ENCODE data around the gene HSF4.
A peak's percentile ranks its signal among the peaks of the same experiment; 100 is the strongest.

Gene HSF4

DNA sequence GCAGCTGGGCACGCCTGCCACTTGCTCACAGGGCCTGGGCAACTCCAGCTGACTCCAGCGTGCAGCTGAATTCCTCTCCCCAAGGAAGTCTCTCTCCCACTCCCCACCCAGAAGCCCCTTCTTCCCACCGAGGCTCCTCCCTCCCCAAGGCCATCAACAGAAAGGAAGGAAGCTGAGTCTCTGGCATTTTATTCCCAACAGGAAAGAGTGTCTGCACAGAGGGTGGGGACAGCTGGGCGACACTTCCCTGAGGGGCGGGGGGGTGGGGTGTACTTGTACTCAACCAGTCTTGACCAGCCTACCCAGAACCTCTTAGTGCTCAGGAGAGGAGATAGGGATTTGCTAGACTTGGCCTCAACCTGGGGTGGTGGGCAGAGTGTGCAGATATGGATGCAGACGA, 25.5 kb downstream of the HSF4 start, which contains the start of gene EXOC3L1:
Gene EXOC3L1, minus strand, starts transcription at position 96 of the 400 bp plus-strand sequence. CDS start 460 bp downstream, outside the sequence.
- Histone ChIP-seq H3K4me1 (peaks cover 13% of the 10 kb centered on the region), H3K4me3 (no peak within 1 kb of the TSS), H3K9me3 (no peaks in the 10 kb centered on the region), H3K27me3 (ENCODE audit: low read depth) (no peaks in the 10 kb centered on the region), H3K36me3 (replicated peaks) (peaks cover 26% of the 10 kb centered on the region)
- no peak for DNase-seq (ENCODE audit: low spot score in 2 of 2)
- in situ Hi-C loops (cut with MboI; ENCODE audit: low sequenced_read_pairs) = no loop called here

DNA sequence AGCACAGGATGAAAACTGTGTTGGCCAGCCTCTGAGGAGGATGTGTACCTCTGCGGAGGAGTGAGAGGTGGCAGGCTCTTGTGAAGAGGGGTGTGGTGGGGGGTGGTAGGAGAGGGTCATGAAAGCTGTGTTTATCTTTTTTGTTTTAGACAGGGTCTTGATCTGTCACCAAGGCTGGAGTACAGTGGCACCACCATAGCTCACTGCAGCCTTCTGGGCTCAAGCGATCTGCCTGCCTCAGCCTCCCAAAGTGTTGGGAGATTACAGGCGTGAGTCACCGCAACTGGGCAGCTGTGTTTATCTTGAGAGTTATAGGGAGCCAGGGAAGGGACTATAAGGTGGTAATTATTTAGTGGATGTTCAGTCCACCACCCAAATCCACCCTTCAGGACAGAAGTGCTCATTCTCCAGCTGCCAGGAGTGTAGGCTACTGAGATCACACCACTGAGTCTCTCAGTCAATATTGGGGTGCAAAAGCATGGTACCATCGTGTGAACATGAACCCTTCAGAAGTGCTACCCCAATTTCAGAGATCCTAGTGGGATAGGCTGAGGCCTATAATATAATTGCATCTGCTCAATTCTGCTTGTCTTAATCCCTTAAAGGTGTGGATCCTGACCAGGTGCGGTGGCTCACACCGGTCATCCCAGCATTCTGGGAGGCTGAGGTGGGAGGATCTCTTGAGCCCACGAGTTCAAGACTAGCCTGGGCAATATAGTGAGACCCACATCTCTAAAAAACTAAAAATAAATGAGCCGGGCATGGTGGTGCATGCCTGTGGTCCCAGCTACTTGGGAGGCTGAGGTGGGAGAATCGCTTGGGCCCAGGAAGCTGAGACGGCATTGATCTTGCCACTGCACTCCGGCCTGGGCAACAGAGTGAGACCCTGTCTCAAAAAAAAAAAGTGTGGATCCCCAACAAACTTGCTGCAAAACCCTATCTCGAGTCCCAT, 26.2 kb downstream of the HSF4 start:
- Histone ChIP-seq H3K4me3 (no peak overlapping the region; the same call in 1 of the 2 replicates), H3K9me3 (no peaks in the 10 kb centered on the region), H3K4me1 (peaks cover 12% of the 10 kb centered on the region), H3K36me3 (replicated peaks) (peaks cover 33% of the 10 kb centered on the region), H3K27me3 (ENCODE audit: low read depth) (no peaks in the 10 kb centered on the region)
- no peak for DNase-seq (ENCODE audit: low spot score in 2 of 2)
- in situ Hi-C loops (cut with MboI; ENCODE audit: low sequenced_read_pairs) = no loop called here

DNA sequence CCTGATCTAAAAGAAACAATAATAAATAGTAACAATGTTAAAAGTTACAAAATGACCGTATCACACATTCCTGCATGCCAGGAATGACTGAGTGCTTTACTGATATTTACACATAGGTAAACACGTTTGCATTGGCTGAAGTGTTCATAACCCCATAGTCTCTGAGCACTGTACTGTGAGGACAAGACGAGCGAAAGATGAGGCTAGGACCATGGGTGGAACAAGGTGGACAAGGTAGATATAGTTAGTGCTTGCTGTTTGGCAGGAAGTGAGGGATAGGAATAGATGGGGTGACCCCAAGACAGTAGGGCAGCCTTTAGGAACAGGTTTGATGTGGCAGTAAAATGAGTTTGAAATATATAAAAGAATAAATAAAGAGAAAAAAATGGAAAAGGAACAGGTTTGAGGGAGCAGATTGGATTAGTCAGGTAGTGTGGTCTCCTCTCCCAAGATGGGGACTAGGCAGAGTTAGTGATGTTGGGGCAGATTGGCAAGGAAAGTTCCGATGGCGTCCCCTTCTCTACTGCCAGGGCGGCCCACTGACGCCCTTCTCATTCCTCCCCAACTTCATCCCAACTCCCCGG, 27.0 kb downstream of the HSF4 start:
- peaks cover 11% of the 10 kb centered on the region for H3K4me1 ChIP-seq
- no peaks in the 10 kb centered on the region for H3K27me3 ChIP-seq (ENCODE audit: low read depth)
- H3K4me3 ChIP-seq = peak overlapping the region; percentile 98
- no peaks in the 10 kb centered on the region for H3K9me3 ChIP-seq
- in situ Hi-C loops (cut with MboI; ENCODE audit: low sequenced_read_pairs) = no loop called here
- DNase-seq (ENCODE audit: low spot score in 2 of 2) = no peak
- H3K36me3 ChIP-seq (replicated peaks) = peaks cover 41% of the 10 kb centered on the region

DNA sequence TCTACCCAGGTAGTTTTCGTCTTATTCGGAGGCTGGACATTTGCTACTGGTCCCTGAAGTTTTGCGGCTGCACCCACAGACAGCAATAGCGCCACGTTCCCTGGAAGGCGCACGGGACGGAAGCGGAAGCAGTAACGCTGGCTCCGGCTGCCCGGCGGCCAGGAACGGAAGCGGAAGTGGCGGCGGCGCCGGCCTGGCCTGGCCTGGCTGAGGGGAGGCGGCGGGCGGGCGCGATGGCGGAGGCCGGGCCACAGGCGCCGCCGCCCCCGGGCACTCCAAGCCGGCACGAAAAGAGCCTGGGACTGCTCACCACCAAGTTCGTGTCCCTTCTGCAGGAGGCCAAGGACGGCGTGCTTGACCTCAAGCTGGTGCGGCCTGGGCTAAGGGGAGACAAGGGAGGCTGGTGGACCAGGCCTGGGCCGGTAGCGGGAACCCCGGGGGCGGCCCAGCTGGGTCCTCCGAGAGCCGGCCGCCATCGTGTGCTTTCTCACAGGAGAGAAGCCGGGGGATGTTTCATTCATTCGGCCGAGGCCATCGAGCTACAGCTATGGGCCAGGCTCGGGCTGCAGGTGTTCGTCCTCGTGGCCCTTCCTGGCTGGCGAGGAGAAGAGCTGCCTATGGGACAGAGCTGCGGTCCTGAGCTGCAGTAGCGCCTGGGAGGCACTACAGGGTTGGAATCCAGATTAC, 27.6 kb downstream of the HSF4 start, which contains the start of gene E2F4:
Gene E2F4, plus strand, starts transcription at position 161 of the 687 bp plus-strand sequence. Its CDS starts 73 bp downstream, at position 234.
- Histone ChIP-seq H3K4me3 (peak within 1 kb of the TSS; percentile 98), H3K4me1 (peaks cover 11% of the 10 kb centered on the region), H3K27me3 (ENCODE audit: low read depth) (no peaks in the 10 kb centered on the region), H3K9me3 (no peaks in the 10 kb centered on the region), H3K36me3 (replicated peaks) (peaks cover 47% of the 10 kb centered on the region)
- peak; percentile 85 to 93 for DNase-seq (ENCODE audit: low spot score in 2 of 2)
- in situ Hi-C loops (cut with MboI; ENCODE audit: low sequenced_read_pairs) = no loop called here

DNA sequence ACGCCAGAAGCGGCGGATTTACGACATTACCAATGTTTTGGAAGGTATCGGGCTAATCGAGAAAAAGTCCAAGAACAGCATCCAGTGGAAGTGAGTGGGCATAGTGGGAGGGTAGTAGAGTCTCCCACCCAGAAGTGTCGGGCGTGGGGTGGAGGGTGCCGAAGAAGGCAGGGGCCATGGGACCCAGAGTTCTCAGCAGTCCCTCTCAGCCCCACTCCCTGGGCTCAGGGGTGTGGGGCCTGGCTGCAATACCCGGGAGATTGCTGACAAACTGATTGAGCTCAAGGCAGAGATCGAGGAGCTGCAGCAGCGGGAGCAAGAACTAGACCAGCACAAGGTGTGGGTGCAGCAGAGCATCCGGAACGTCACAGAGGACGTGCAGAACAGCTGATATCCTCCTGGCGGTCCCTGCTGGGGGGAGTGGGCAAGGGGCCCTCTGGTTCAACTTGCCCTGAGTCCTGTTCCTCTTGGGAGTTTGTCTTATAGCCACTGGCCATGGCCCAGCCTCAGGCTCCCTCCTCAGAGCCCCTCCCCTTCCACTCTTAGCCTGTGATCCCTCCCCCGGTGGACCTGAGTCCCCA, 28.3 kb downstream of the HSF4 start:
- H3K4me3 ChIP-seq = peak overlapping the region; percentile 98
- in situ Hi-C loops (cut with MboI; ENCODE audit: low sequenced_read_pairs) = no loop called here
- H3K36me3 ChIP-seq (replicated peaks) = peaks cover 55% of the 10 kb centered on the region
- DNase-seq (ENCODE audit: low spot score in 2 of 2) = no peak
- no peaks in the 10 kb centered on the region for H3K9me3 ChIP-seq
- H3K4me1 ChIP-seq = peaks cover 11% of the 10 kb centered on the region
- no peaks in the 10 kb centered on the region for H3K27me3 ChIP-seq (ENCODE audit: low read depth)

DNA sequence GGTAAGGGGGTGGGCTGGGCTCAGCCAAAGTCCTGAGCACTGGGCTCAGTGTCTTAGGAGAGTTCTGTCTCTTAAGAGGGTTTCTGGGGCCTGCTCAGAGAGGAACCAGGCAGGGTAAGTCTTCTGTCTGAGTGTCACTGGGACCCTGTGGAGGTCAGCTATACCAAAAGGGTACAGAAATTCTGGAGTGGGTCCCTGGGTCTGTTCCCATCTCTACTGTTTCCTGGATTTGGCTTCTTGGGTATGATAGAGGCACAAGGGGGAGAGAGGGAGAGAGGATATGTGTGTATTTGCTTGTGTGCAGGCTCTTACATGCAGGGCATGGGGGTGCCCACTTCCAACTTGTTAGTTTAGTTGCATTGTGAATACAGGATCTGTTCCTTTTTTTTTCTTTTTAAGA, 29.0 kb downstream of the HSF4 start:
- Histone ChIP-seq H3K4me3 (peak overlapping the region; percentile 98), H3K27me3 (ENCODE audit: low read depth) (no peaks in the 10 kb centered on the region), H3K9me3 (no peaks in the 10 kb centered on the region), H3K36me3 (replicated peaks) (peaks cover 61% of the 10 kb centered on the region), H3K4me1 (peaks cover 11% of the 10 kb centered on the region)
- DNase-seq (ENCODE audit: low spot score in 2 of 2) = no peak
- in situ Hi-C loops (cut with MboI; ENCODE audit: low sequenced_read_pairs) = no loop called here

DNA sequence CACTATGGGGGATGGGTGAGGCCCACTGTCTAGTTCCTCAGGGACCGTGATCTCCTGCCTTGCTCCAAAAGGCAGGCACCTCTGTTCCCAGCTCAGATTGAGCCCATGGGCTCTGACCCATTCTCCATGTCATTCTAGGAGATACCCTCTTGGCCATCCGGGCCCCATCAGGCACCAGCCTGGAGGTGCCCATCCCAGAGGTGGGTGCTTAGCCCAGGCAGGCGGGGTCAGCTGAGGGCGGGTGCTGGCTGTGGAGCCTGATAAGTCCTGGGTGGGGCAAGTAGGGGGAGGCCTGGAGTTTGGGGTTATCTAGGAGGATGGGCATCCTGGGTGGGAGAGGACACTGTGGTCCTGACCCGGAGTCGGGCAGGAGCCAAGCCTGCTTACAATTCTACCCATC, 29.7 kb downstream of the HSF4 start:
- H3K4me3 ChIP-seq = no peak overlapping the region
- no peaks in the 10 kb centered on the region for H3K27me3 ChIP-seq (ENCODE audit: low read depth)
- no peaks in the 10 kb centered on the region for H3K9me3 ChIP-seq
- in situ Hi-C loops (cut with MboI; ENCODE audit: low sequenced_read_pairs) = no loop called here
- no peak for DNase-seq (ENCODE audit: low spot score in 2 of 2)
- H3K36me3 ChIP-seq (replicated peaks) = peaks cover 64% of the 10 kb centered on the region
- H3K4me1 ChIP-seq = peaks cover 11% of the 10 kb centered on the region

DNA sequence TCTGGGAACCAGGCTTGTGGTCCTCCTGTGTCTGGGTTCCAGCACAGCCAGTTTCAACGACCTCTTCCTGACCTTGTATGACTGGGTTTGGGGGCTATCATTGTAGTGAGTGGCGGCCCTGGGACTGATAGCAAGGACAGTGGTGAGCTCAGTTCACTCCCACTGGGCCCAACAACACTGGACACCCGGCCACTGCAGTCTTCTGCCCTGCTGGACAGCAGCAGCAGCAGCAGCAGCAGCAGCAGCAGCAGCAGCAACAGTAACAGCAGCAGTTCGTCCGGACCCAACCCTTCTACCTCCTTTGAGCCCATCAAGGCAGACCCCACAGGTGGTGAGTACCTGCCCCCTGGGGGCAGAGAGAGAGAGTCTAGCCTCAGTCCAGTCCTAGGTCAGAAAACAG, 31.1 kb downstream of the HSF4 start:
- Histone ChIP-seq H3K4me1 (peaks cover 11% of the 10 kb centered on the region), H3K9me3 (no peaks in the 10 kb centered on the region), H3K36me3 (replicated peaks) (peaks cover 71% of the 10 kb centered on the region), H3K4me3 (no peak overlapping the region), H3K27me3 (ENCODE audit: low read depth) (no peaks in the 10 kb centered on the region)
- in situ Hi-C loops (cut with MboI; ENCODE audit: low sequenced_read_pairs) = no loop called here
- no peak for DNase-seq (ENCODE audit: low spot score in 2 of 2)

DNA sequence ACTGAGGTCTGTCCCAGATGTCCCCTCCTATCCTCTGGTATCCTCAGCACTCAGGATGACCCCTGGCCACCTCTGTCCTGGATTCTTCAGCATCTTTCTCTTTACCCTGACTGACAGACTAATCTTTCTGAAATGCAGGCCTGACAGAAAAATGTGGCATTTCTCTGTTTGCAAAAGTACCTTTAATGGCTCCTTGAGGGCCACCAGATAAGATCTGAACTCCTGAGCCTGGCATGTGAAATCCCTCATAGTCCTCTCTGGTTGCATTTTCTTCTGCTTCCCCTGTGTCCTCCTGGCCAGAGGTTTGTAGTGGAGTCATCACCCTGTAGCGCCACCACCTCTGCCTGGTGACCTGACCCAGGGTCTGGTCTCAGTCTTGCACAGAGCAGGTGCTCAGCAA, 32.3 kb downstream of the HSF4 start:
- Histone ChIP-seq H3K9me3 (no peaks in the 10 kb centered on the region), H3K27me3 (ENCODE audit: low read depth) (no peaks in the 10 kb centered on the region), H3K4me1 (peaks cover 9% of the 10 kb centered on the region), H3K4me3 (no peak overlapping the region), H3K36me3 (replicated peaks) (peaks cover 79% of the 10 kb centered on the region)
- in situ Hi-C loops (cut with MboI; ENCODE audit: low sequenced_read_pairs) = no loop called here
- no peak for DNase-seq (ENCODE audit: low spot score in 2 of 2)

DNA sequence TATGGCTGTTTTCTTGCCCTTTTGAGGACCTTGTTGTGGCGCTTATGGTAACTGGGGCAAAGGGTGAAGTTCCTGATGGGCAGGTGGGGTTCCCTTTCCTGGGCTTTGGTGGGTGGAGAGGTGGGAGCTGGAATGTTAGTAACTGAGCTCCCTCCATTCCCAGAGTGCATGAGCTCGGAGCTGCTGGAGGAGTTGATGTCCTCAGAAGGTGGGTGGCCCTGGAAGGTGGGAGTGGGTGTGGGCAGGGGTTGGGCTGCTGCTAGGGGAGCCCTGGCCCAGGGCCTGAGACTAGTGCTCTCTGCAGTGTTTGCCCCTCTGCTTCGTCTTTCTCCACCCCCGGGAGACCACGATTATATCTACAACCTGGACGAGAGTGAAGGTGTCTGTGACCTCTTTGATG, 33.2 kb downstream of the HSF4 start:
- DNase-seq (ENCODE audit: low spot score in 2 of 2) = no peak
- H3K36me3 ChIP-seq (replicated peaks) = peaks cover 82% of the 10 kb centered on the region
- H3K4me1 ChIP-seq = peaks cover 9% of the 10 kb centered on the region
- no peak overlapping the region for H3K4me3 ChIP-seq
- H3K27me3 ChIP-seq (ENCODE audit: low read depth) = no peaks in the 10 kb centered on the region
- in situ Hi-C loops (cut with MboI; ENCODE audit: low sequenced_read_pairs) = no loop called here
- no peaks in the 10 kb centered on the region for H3K9me3 ChIP-seq

DNA sequence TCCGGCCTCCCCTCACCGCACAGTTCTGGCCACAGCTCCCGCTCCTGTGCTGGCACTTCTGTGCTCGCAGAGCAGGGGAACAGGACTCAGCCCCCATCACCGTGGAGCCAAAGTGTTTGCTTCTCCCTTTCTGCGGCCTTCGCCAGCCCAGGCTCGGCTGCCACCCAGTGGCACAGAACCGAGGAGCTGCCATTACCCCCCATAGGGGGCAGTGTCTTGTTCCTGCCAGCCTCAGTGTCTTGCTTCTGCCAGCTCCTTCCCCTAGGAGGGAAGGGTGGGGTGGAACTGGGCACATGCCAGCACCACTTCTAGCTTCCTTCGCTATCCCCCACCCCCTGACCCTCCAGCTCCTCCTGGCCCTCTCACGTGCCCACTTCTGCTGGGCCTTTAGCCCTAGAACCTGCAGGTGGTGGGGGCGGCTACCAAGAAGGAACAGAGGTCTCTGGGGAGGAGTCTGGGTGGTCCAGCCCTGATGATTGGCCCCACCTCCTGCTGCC, 33.7 kb downstream of the HSF4 start:
- no peak overlapping the region for H3K4me3 ChIP-seq
- H3K36me3 ChIP-seq (replicated peaks) = peaks cover 81% of the 10 kb centered on the region
- in situ Hi-C loops (cut with MboI; ENCODE audit: low sequenced_read_pairs) = no loop called here
- DNase-seq (ENCODE audit: low spot score in 2 of 2) = no peak
- H3K4me1 ChIP-seq = peaks cover 4% of the 10 kb centered on the region
- H3K9me3 ChIP-seq = no peaks in the 10 kb centered on the region
- no peaks in the 10 kb centered on the region for H3K27me3 ChIP-seq (ENCODE audit: low read depth)

DNA sequence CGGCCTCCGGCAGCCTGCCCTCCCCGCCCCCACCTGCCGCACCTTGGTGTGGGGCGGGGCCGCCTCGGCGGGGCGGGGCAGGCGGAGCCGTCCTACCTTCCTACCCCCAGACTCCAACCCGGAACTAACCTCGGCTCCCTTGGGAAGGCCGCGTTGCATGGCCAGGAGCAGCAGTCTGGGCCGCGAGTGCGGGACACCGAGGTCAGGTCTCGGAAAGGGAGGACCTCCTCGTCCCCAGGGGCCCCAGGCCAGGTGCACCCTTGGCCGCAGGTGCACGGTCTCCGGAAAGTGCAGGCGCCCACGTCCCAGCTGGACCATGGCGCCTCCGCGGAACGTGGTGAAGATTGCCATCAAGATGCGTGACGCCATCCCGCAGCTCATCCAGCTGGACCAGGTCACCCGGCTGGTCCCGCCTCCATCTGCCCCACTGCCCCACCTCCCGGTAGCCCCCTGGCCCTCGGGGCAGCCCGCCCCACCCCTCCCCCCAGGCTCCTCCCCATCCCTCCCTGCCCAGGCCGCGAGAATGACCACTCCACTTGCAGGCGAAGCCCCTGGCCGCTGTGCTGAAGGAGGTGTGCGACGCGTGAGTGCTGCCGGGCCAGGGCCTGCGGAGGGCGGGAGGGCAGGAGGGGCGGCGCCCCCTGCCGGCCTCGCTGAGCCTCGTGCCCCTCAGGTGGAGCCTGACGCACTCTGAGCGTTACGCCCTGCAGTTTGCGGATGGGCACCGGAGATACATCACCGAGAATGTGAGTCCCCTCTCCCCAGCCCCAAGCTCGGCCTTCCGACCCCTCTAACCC, 34.7 kb downstream of the HSF4 start, which contains the start of gene ELMO3:
Gene ELMO3, plus strand, starts transcription at position 121 of the 797 bp plus-strand sequence. Its CDS starts 196 bp downstream, at position 317.
- H3K36me3 ChIP-seq (replicated peaks) = peaks cover 76% of the 10 kb centered on the region
- in situ Hi-C loops (cut with MboI; ENCODE audit: low sequenced_read_pairs) = no loop called here
- DNase-seq (ENCODE audit: low spot score in 2 of 2) = no peak
- no peaks in the 10 kb centered on the region for H3K27me3 ChIP-seq (ENCODE audit: low read depth)
- no peak within 1 kb of the TSS for H3K4me3 ChIP-seq
- no peaks in the 10 kb centered on the region for H3K9me3 ChIP-seq
- no peaks in the 10 kb centered on the region for H3K4me1 ChIP-seq

DNA sequence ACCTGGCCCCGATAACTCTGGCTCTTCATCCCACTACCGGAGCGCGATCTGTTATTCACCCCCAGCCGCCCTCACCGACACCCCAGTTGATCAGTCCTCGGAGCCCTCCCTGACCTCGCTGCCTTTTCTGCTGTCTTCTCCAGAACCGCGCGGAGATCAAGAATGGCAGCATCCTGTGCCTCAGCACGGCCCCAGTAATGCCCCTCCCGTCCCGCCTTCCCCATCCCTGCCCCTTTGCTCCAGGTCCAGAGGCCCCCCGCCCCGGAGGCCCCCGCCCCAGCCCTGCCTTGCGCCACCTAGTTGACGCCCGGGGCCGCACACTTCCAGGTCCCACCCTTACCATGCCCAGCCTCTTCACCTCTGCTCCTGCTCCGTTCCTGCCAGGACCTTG, 35.3 kb downstream of the HSF4 start:
- no peaks in the 10 kb centered on the region for H3K9me3 ChIP-seq
- H3K36me3 ChIP-seq (replicated peaks) = peaks cover 72% of the 10 kb centered on the region
- no peak for DNase-seq (ENCODE audit: low spot score in 2 of 2)
- H3K4me1 ChIP-seq = no peaks in the 10 kb centered on the region
- in situ Hi-C loops (cut with MboI; ENCODE audit: low sequenced_read_pairs) = no loop called here
- no peak overlapping the region for H3K4me3 ChIP-seq
- no peaks in the 10 kb centered on the region for H3K27me3 ChIP-seq (ENCODE audit: low read depth)
